Panc1 (cell line): ENCODE data around the gene C1orf210. TPM values are rescaled to one million over a fixed set of nuclear protein-coding genes. Genes with fewer than 3 reads are reported as not detected.

Experiments
- ATAC-seq: fragments of 200-7000 bp; cut with Tn5 transposase; 2 replicates; pipeline ENCODE4 v1.9.1; 2020; ENCODE audit warnings: mild to moderate bottlenecking, moderate library complexity
- BruUV-seq: library from RNA; stranded (reverse); fragments of 400-500 nt; replicated peaks from 2 replicates; lab custom pipeline; 2021; lab: Mats Ljungman, UMichigan
- CTCF ChIA-PET: fragments of 300-600 bp; sonication (Branson Sonifier 250); formaldehyde crosslinking; loops from one replicate; lab custom pipeline; 2022; ENCODE audit warnings: antibody characterized with exemption; lab: Charles Lee
- POLR2A ChIA-PET: fragments of 300-600 bp; sonication (Branson Sonifier 250); formaldehyde crosslinking; loops from one replicate; lab custom pipeline; 2022; ENCODE audit warnings: antibody characterized with exemption; lab: Charles Lee
- DNase-seq: peaks from one replicate; pipeline ENCODE4 v3.0.0-alpha.2; 2010; ENCODE audit warnings: low read depth, low spot score
- H3K27ac ChIP-seq: 2 replicates; pipeline ENCODE4 v1.5.1; 2011; ENCODE audit warnings: mild to moderate bottlenecking, low read length, inconsistent platforms
- H3K27me3 ChIP-seq: fragments of 200-500 bp; sonication (Bioruptor generic); 2 replicates; pipeline ENCODE4 v1.6.0; 2014; ENCODE audit warnings: low read length, inconsistent platforms; ENCODE audit not compliant: control insufficient read depth, insufficient read depth
- H3K36me3 ChIP-seq: fragments of 200-500 bp; sonication (Bioruptor generic); 2 replicates; pipeline ENCODE4 v1.5.1; 2014; ENCODE audit warnings: inconsistent platforms, mild to moderate bottlenecking, low read length, moderate library complexity; ENCODE audit not compliant: control insufficient read depth, insufficient read depth
- H3K4me1 ChIP-seq: 2 replicates; pipeline ENCODE4 v1.5.1; 2011; ENCODE audit warnings: inconsistent platforms, mild to moderate bottlenecking, low read length, moderate library complexity; ENCODE audit not compliant: control insufficient read depth, insufficient read depth
- H3K4me3 ChIP-seq, 2 experiments: 2 replicates each; pipeline ENCODE4 v1.5.1; 2011 to 2012; ENCODE audit warnings: low read depth in 2 of 2, low read length in 2 of 2, mild to moderate bottlenecking in 2 of 2, inconsistent platforms in 1 of 2, moderate library complexity in 1 of 2
- H3K9me3 ChIP-seq: fragments of 200-500 bp; sonication (Bioruptor generic); 2 replicates; pipeline ENCODE4 v1.5.1; 2014; ENCODE audit warnings: low read depth, mild to moderate bottlenecking, inconsistent platforms, low read length, moderate library complexity; ENCODE audit not compliant: control insufficient read depth, insufficient read depth
- POLR2AphosphoS5 ChIP-seq: IDR thresholded peaks from 2 replicates; pipeline ENCODE4 v1.6.1; 2012; ENCODE audit warnings: mild to moderate bottlenecking, low read depth, low read length, moderate library complexity
- SIN3A ChIP-seq: IDR thresholded peaks from 2 replicates; pipeline ENCODE4 v1.6.1; 2012; ENCODE audit warnings: low read depth, mild to moderate bottlenecking, low read length, moderate library complexity, borderline replicate concordance; ENCODE audit not compliant: insufficient read depth
- TCF7L2 ChIP-seq: IDR thresholded peaks from 2 replicates; pipeline ENCODE4 v1.6.1; 2011; ENCODE audit warnings: mild to moderate bottlenecking, low read depth, low read length, inconsistent platforms
- in situ Hi-C: cut with HindIII; loops from 2 replicates; pipeline ENCODE4 v1.10.0; 2016; ENCODE audit warnings: low sequenced_read_pairs, low pct_unique_long_range_greater_than_20kb
- intact Hi-C: fragments of 100-400 bp; cut with micrococcal nuclease; formaldehyde crosslinking; loops from one replicate; pipeline ENCODE4 v1.10.0; 2022; ENCODE audit not compliant: unreplicated experiment
- total RNA-seq: library from RNA; stranded (reverse); gene quantifications from one replicate; pipeline ENCODE4 v1.2.1, GENCODE V29; 2021; ENCODE audit not compliant: unreplicated experiment
- TF ChIP-seq, protein P1 (sequence below): fragments of 450-650 bp; IDR thresholded peaks from 2 replicates; pipeline ENCODE4 v1.5.1; 2017; ENCODE audit warnings: mild to moderate bottlenecking
- TF ChIP-seq, protein P2 (sequence below), 2 experiments: IDR thresholded peaks; 2 replicates each; pipeline ENCODE4 v1.6.1; 2011 to 2012; ENCODE audit warnings: low read depth in 2 of 2, control low read depth in 1 of 2, low read length in 1 of 2, mild to moderate bottlenecking in 1 of 2, moderate library complexity in 1 of 2; ENCODE audit not compliant: insufficient read depth in 1 of 2

C1orf210 gene
- total RNA-seq, 1 experiment from 2014 or later, result not detected

- DNase-seq, result no peak
- TF ChIP-seq, protein P1, sequence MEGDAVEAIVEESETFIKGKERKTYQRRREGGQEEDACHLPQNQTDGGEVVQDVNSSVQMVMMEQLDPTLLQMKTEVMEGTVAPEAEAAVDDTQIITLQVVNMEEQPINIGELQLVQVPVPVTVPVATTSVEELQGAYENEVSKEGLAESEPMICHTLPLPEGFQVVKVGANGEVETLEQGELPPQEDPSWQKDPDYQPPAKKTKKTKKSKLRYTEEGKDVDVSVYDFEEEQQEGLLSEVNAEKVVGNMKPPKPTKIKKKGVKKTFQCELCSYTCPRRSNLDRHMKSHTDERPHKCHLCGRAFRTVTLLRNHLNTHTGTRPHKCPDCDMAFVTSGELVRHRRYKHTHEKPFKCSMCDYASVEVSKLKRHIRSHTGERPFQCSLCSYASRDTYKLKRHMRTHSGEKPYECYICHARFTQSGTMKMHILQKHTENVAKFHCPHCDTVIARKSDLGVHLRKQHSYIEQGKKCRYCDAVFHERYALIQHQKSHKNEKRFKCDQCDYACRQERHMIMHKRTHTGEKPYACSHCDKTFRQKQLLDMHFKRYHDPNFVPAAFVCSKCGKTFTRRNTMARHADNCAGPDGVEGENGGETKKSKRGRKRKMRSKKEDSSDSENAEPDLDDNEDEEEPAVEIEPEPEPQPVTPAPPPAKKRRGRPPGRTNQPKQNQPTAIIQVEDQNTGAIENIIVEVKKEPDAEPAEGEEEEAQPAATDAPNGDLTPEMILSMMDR, result no peak
- TF ChIP-seq TCF7L2, result no peak
- TF ChIP-seq, protein P2, sequence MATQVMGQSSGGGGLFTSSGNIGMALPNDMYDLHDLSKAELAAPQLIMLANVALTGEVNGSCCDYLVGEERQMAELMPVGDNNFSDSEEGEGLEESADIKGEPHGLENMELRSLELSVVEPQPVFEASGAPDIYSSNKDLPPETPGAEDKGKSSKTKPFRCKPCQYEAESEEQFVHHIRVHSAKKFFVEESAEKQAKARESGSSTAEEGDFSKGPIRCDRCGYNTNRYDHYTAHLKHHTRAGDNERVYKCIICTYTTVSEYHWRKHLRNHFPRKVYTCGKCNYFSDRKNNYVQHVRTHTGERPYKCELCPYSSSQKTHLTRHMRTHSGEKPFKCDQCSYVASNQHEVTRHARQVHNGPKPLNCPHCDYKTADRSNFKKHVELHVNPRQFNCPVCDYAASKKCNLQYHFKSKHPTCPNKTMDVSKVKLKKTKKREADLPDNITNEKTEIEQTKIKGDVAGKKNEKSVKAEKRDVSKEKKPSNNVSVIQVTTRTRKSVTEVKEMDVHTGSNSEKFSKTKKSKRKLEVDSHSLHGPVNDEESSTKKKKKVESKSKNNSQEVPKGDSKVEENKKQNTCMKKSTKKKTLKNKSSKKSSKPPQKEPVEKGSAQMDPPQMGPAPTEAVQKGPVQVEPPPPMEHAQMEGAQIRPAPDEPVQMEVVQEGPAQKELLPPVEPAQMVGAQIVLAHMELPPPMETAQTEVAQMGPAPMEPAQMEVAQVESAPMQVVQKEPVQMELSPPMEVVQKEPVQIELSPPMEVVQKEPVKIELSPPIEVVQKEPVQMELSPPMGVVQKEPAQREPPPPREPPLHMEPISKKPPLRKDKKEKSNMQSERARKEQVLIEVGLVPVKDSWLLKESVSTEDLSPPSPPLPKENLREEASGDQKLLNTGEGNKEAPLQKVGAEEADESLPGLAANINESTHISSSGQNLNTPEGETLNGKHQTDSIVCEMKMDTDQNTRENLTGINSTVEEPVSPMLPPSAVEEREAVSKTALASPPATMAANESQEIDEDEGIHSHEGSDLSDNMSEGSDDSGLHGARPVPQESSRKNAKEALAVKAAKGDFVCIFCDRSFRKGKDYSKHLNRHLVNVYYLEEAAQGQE (IDR thresholded peaks at IDR 0.05; ENCODE audit: insufficient read depth in 1 of 2, low read depth in 2 of 2, low read length in 1 of 2), result no peak
- no peak for TF ChIP-seq POLR2AphosphoS5
- no peak for TF ChIP-seq SIN3A
- H3K4me3 ChIP-seq, result no peak overlapping the region
- H3K27me3 ChIP-seq, result no peaks in the 10 kb centered on the region
- in situ Hi-C loops, result no loop called here
- ChIA-PET CTCF (no interaction called here), POLR2A (no interaction called here)
- ATAC-seq, result no peak
- intact Hi-C loops, result no loop called here
- H3K9me3 ChIP-seq, result no peaks in the 10 kb centered on the region
- no TSS peak for BruUV-seq
- H3K27ac ChIP-seq, result no peak overlapping the region
- no peaks in the 10 kb centered on the region for H3K36me3 ChIP-seq
- no peaks in the 10 kb centered on the region for H3K4me1 ChIP-seq
Observed at GRCh38 chr1:43311521-43311920, 26.1 kb upstream of the C1orf210 start.

- H3K4me3 ChIP-seq, result no peak overlapping the region
- H3K27me3 ChIP-seq, result no peaks in the 10 kb centered on the region
- H3K4me1 ChIP-seq, result no peaks in the 10 kb centered on the region
- no peaks in the 10 kb centered on the region for H3K9me3 ChIP-seq
- no peak for ATAC-seq
- in situ Hi-C loops, result no loop called here
- CTCF ChIA-PET, result no interaction called here
- no peak for DNase-seq
- TF ChIP-seq TCF7L2 (no peak), SIN3A (no peak), POLR2AphosphoS5 (no peak)
- TF ChIP-seq, protein P2 (IDR thresholded peaks at IDR 0.05; ENCODE audit: insufficient read depth in 1 of 2, low read depth in 2 of 2, low read length in 1 of 2), result no peak
- TF ChIP-seq, protein P1, result no peak
- no peaks in the 10 kb centered on the region for H3K36me3 ChIP-seq
- BruUV-seq, result no TSS peak
- POLR2A ChIA-PET, result no interaction called here
- intact Hi-C loops, result no loop called here
- H3K27ac ChIP-seq, result no peak overlapping the region
Observed at GRCh38 chr1:43309405-43310025, 24.1 kb upstream of the C1orf210 start.
